Neural cell (in vitro differentiated cells): ENCODE data around the gene TCTN3. TPM values are rescaled to one million over a fixed set of nuclear protein-coding genes. Genes with fewer than 3 reads are reported as not detected.
"Not testable (repeated sequence)": the region's sequence is repeated elsewhere in the genome, so short reads cannot be mapped to it uniquely, and the experiment has no call there.

Experiments
- H2AFZ ChIP-seq: fragments of 200-600, 300-800 bp; sonication (generic), shearing (Covaris generic); 2 replicates; pipeline ENCODE4 v1.6.0; 2014; ENCODE audit warnings: low read depth, mild to moderate bottlenecking, antibody characterized with exemption, low read length, moderate library complexity
- H3F3A ChIP-seq: fragments of 200-600 bp; shearing (Covaris generic); 2 replicates; pipeline ENCODE4 v1.6.1; 2016; ENCODE audit warnings: mild to moderate bottlenecking, moderate library complexity, mixed read lengths, antibody characterized with exemption, low read length; ENCODE audit not compliant: insufficient read depth, poor library complexity, severe bottlenecking
- H3K27ac ChIP-seq: fragments of 200-600, 300-800 bp; sonication (generic), shearing (Covaris generic); 2 replicates; pipeline ENCODE4 v1.5.1; 2014; ENCODE audit warnings: mild to moderate bottlenecking, low read length, moderate library complexity
- H3K27me3 ChIP-seq: fragments of 300-800, 200-600 bp; sonication (generic), shearing (Covaris generic); 2 replicates; pipeline ENCODE4 v1.6.0; 2014; ENCODE audit warnings: mild to moderate bottlenecking, low read depth, low read length, moderate library complexity; ENCODE audit not compliant: insufficient read depth
- H3K36me3 ChIP-seq: fragments of 300-800, 200-600 bp; sonication (generic), shearing (Covaris generic); 2 replicates; pipeline ENCODE4 v1.5.1; 2014; ENCODE audit warnings: mild to moderate bottlenecking, antibody characterized with exemption, low read length, moderate library complexity; ENCODE audit not compliant: insufficient read depth
- H3K4me2 ChIP-seq: fragments of 300-800, 200-600 bp; sonication (generic), shearing (Covaris generic); 2 replicates; pipeline ENCODE4 v1.6.0; 2014; ENCODE audit warnings: mild to moderate bottlenecking, low read length
- H3K4me3 ChIP-seq: fragments of 300-800, 200-600 bp; sonication (generic), shearing (Covaris generic); 2 replicates; pipeline ENCODE4 v1.5.1; 2014; ENCODE audit warnings: mild to moderate bottlenecking, low read length, moderate library complexity
- H3K79me2 ChIP-seq: fragments of 200-600 bp; shearing (Covaris generic); replicated peaks from 2 replicates; pipeline ENCODE4 v1.6.0; 2014; ENCODE audit warnings: mild to moderate bottlenecking, low read length, moderate library complexity; ENCODE audit not compliant: insufficient read depth
- H3K9ac ChIP-seq: fragments of 300-800, 200-600 bp; sonication (generic), shearing (Covaris generic); 2 replicates; pipeline ENCODE4 v1.6.1; 2016; ENCODE audit warnings: mild to moderate bottlenecking, low read length, mixed read lengths
- H3K9me2 ChIP-seq: fragments of 200-600 bp; shearing (Covaris generic); 2 replicates; pipeline ENCODE4 v1.6.1; 2016; ENCODE audit warnings: mild to moderate bottlenecking, low read length, mixed read lengths; ENCODE audit not compliant: insufficient read depth
- H3K9me3 ChIP-seq: fragments of 200-600, 300-800 bp; sonication (generic), shearing (Covaris generic); 2 replicates; pipeline ENCODE4 v1.6.1; 2016; ENCODE audit warnings: mild to moderate bottlenecking, mixed run types, low read length, moderate library complexity, mixed read lengths
- H4K20me1 ChIP-seq: fragments of 200-600 bp; shearing (Covaris generic); 2 replicates; pipeline ENCODE4 v1.6.1; 2016; ENCODE audit warnings: mild to moderate bottlenecking, mixed run types; ENCODE audit not compliant: insufficient read depth
- EP300 ChIP-seq: fragments of 450-650 bp; conservative IDR thresholded peaks from 2 replicates; pipeline ENCODE4 v1.6.1; 2014; ENCODE audit warnings: antibody characterized with exemption, mild to moderate bottlenecking, moderate library complexity; ENCODE audit not compliant: poor library complexity, severe bottlenecking
- EZH2 ChIP-seq: fragments of 200-600, 300-800 bp; shearing (Covaris generic), sonication (generic); IDR thresholded peaks from 2 replicates; pipeline ENCODE4 v1.6.1; 2014; ENCODE audit warnings: antibody characterized with exemption, low read length, borderline replicate concordance, mild to moderate bottlenecking; ENCODE audit not compliant: insufficient read depth, poor library complexity, severe bottlenecking
- MXI1 ChIP-seq: fragments of 450-650 bp; conservative IDR thresholded peaks from 2 replicates; pipeline ENCODE4 v1.6.1; 2014; ENCODE audit warnings: antibody characterized with exemption, mild to moderate bottlenecking; ENCODE audit not compliant: poor library complexity, severe bottlenecking
- POLR2AphosphoS5 ChIP-seq: IDR thresholded peaks from 2 replicates; pipeline ENCODE4 v1.6.1; 2012
- RAD21 ChIP-seq: fragments of 450-650 bp; conservative IDR thresholded peaks from 2 replicates; pipeline ENCODE4 v1.6.1; 2014; ENCODE audit warnings: antibody characterized with exemption, mild to moderate bottlenecking, moderate library complexity
- SMC3 ChIP-seq: fragments of 450-650 bp; conservative IDR thresholded peaks from 2 replicates; pipeline ENCODE4 v1.6.1; 2014; ENCODE audit warnings: antibody characterized with exemption, mild to moderate bottlenecking, moderate library complexity; ENCODE audit not compliant: poor library complexity
- TAF1 ChIP-seq: IDR thresholded peaks from 2 replicates; pipeline ENCODE4 v1.6.1; 2012; ENCODE audit warnings: low read depth
- polyA plus RNA-seq: library from polyadenylated mRNA; depleted of rRNA; stranded (reverse); fragments of >200 nt; gene quantifications from 2 replicates; pipeline ENCODE4 v1.2.3, GENCODE V29; 2014
- TF ChIP-seq, protein P1 (sequence below): IDR thresholded peaks from 2 replicates; pipeline ENCODE4 v1.6.1; 2012; ENCODE audit warnings: borderline replicate concordance
- TF ChIP-seq, protein P2 (sequence below): fragments of 450-650 bp; IDR thresholded peaks from 2 replicates; pipeline ENCODE4 v1.5.1; 2014; ENCODE audit warnings: antibody characterized with exemption, mild to moderate bottlenecking, moderate library complexity; ENCODE audit not compliant: poor library complexity, severe bottlenecking

TCTN3 gene
- polyA plus RNA-seq, 1 donor from 2014 or later: 22.2 TPM

DNA sequence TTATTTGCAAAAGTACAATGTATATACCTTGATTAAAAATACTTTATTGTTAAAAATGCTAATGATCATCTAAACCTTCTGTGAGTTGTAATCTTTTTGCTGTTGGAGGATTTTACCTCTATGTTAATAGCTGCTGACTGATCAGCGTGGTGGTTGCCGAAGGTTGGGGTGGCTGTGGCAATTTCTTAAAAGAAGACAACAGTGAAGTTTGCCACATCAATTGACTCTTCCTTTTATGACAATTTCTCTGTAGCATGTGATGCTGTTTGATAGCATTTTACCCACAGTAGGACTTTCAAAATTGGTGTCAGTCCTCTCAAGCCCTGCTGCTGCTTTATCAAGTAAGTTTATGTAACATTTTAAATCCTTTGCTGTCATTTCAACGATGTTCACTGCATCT lies 45.3 kb upstream of the TCTN3 start:
- Histone ChIP-seq H2AFZ (no peak overlapping the region), H3K27me3 (no peaks in the 10 kb centered on the region), H3K9me2 (no peaks in the 10 kb centered on the region), H3K79me2 (no peaks in the 10 kb centered on the region), H3F3A (no peaks in the 10 kb centered on the region), H3K36me3 (no peaks in the 10 kb centered on the region), H3K27ac (no peak overlapping the region), H3K4me2 (no peak overlapping the region), H3K9ac (no peak overlapping the region), H3K9me3 (no peaks in the 10 kb centered on the region), H3K4me3 (no peak overlapping the region), H4K20me1 (no peaks in the 10 kb centered on the region)
- TF ChIP-seq EZH2 (no peak), EP300 (no peak), POLR2AphosphoS5 (no peak), MXI1 (no peak), RAD21 (no peak), SMC3 (no peak), TAF1 (no peak)
- TF ChIP-seq, protein P1, sequence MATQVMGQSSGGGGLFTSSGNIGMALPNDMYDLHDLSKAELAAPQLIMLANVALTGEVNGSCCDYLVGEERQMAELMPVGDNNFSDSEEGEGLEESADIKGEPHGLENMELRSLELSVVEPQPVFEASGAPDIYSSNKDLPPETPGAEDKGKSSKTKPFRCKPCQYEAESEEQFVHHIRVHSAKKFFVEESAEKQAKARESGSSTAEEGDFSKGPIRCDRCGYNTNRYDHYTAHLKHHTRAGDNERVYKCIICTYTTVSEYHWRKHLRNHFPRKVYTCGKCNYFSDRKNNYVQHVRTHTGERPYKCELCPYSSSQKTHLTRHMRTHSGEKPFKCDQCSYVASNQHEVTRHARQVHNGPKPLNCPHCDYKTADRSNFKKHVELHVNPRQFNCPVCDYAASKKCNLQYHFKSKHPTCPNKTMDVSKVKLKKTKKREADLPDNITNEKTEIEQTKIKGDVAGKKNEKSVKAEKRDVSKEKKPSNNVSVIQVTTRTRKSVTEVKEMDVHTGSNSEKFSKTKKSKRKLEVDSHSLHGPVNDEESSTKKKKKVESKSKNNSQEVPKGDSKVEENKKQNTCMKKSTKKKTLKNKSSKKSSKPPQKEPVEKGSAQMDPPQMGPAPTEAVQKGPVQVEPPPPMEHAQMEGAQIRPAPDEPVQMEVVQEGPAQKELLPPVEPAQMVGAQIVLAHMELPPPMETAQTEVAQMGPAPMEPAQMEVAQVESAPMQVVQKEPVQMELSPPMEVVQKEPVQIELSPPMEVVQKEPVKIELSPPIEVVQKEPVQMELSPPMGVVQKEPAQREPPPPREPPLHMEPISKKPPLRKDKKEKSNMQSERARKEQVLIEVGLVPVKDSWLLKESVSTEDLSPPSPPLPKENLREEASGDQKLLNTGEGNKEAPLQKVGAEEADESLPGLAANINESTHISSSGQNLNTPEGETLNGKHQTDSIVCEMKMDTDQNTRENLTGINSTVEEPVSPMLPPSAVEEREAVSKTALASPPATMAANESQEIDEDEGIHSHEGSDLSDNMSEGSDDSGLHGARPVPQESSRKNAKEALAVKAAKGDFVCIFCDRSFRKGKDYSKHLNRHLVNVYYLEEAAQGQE: no peak
- TF ChIP-seq, protein P2, sequence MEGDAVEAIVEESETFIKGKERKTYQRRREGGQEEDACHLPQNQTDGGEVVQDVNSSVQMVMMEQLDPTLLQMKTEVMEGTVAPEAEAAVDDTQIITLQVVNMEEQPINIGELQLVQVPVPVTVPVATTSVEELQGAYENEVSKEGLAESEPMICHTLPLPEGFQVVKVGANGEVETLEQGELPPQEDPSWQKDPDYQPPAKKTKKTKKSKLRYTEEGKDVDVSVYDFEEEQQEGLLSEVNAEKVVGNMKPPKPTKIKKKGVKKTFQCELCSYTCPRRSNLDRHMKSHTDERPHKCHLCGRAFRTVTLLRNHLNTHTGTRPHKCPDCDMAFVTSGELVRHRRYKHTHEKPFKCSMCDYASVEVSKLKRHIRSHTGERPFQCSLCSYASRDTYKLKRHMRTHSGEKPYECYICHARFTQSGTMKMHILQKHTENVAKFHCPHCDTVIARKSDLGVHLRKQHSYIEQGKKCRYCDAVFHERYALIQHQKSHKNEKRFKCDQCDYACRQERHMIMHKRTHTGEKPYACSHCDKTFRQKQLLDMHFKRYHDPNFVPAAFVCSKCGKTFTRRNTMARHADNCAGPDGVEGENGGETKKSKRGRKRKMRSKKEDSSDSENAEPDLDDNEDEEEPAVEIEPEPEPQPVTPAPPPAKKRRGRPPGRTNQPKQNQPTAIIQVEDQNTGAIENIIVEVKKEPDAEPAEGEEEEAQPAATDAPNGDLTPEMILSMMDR: no peak

DNA sequence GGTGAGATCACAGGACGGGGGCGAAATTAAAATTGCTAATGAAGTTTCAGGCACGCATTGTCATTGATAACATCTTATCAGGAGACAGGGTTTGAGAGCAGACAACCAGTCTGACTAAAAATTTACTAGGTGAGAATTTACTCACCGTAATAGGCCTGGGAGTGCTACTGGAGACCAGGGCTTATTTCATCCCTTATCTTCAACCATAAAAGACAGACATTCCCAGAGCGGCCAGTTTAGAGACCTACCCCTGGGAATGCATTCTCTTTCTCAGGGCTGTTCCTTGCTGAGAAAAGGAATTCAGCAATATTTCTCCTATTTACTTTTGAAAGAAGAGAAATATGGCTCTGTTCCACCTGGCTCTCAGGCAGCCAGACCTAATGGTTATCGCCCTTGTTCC lies 39.2 kb upstream of the TCTN3 start:
- not testable (repeated sequence) for H4K20me1 ChIP-seq, H3K4me3 ChIP-seq, H3K27me3 ChIP-seq, H3F3A ChIP-seq, H3K36me3 ChIP-seq, H3K9me3 ChIP-seq, H3K27ac ChIP-seq, H2AFZ ChIP-seq, H3K9me2 ChIP-seq, H3K9ac ChIP-seq, H3K79me2 ChIP-seq, H3K4me2 ChIP-seq

DNA sequence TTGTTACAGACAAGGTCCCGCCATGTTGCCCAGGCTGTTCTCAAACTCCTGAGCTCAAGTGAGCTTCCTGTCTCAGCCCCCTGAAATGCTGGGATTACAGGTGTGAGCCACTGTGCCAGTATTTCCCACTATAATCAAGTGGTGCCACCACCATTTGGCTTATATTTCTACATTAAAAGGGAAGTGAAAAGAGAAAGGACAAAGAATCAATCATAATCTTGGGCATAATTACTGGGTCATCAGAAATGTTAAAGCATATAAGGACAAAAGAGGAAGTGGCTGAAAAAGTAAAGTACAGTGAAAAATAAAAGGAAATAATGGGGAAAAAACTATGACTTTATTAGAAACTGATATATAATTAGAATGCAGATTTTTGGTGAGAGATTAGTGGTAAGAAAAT lies 36.5 kb upstream of the TCTN3 start:
- Histone ChIP-seq H2AFZ (no peak overlapping the region), H3K9me2 (no peaks in the 10 kb centered on the region), H3K9ac (no peak overlapping the region), H3K27ac (no peak overlapping the region), H3K36me3 (no peaks in the 10 kb centered on the region), H3F3A (no peaks in the 10 kb centered on the region), H4K20me1 (no peaks in the 10 kb centered on the region), H3K9me3 (no peaks in the 10 kb centered on the region), H3K27me3 (no peaks in the 10 kb centered on the region), H3K79me2 (no peaks in the 10 kb centered on the region), H3K4me3 (no peak overlapping the region), H3K4me2 (no peak overlapping the region)
- no peak for TF ChIP-seq SMC3
- TF ChIP-seq MXI1: no peak
- TF ChIP-seq, protein P1: no peak
- TF ChIP-seq, protein P2: no peak
- no peak for TF ChIP-seq RAD21
- TF ChIP-seq EZH2: no peak
